HCT116 (cell line): ENCODE results near the gene MARCKS.

Source experiments
- CTCF ChIP-seq, 3 experiments: fragments of 200-600 bp in 1 of 3; sonication (generic) in 1 of 3; IDR thresholded peaks in 2 of 3; conservative IDR thresholded peaks in 1 of 3; 2 replicates each; pipeline ENCODE4 v1.5.1; 2012 to 2017; ENCODE audit warnings: low read depth in 2 of 3, low read length in 2 of 3, antibody characterized with exemption in 1 of 3, borderline replicate concordance in 1 of 3, control low read depth in 1 of 3, mild to moderate bottlenecking in 1 of 3, mixed read lengths in 1 of 3, mixed run types in 1 of 3, moderate library complexity in 1 of 3; ENCODE audit not compliant: insufficient read depth in 1 of 3
- EGR1 ChIP-seq: IDR thresholded peaks from 2 replicates; pipeline ENCODE4 v1.6.1; 2012; ENCODE audit warnings: low read depth
- EZH2phosphoT487 ChIP-seq: fragments of 200-600 bp; IDR thresholded peaks from 2 replicates; pipeline ENCODE4 v1.6.1; 2018; ENCODE audit warnings: antibody characterized with exemption, borderline replicate concordance
- JUND ChIP-seq: IDR thresholded peaks from 2 replicates; pipeline ENCODE4 v1.6.1; 2012
- MAX ChIP-seq: IDR thresholded peaks from 2 replicates; pipeline ENCODE4 v1.6.1; 2012
- POLR2A ChIP-seq: IDR thresholded peaks from 2 replicates; pipeline ENCODE4 v1.7.0; 2011; ENCODE audit warnings: borderline replicate concordance; ENCODE audit not compliant: insufficient read depth, insufficient read length; ENCODE audit errors: extremely low read depth
- POLR2AphosphoS5 ChIP-seq: IDR thresholded peaks from 2 replicates; pipeline ENCODE4 v1.6.1; 2011; ENCODE audit warnings: mild to moderate bottlenecking, low read depth, low read length, moderate library complexity
- RAD21 ChIP-seq: IDR thresholded peaks from 2 replicates; pipeline ENCODE4 v1.6.1; 2012; ENCODE audit warnings: low read depth, mild to moderate bottlenecking
- SP1 ChIP-seq: IDR thresholded peaks from 2 replicates; pipeline ENCODE4 v1.6.1; 2012; ENCODE audit warnings: low read depth
- ZBTB33 ChIP-seq: IDR thresholded peaks from 2 replicates; pipeline ENCODE4 v1.6.1; 2011; ENCODE audit warnings: mild to moderate bottlenecking, low read length, moderate library complexity; ENCODE audit not compliant: insufficient replicate concordance; ENCODE audit errors: extremely low read depth
- ZNF274 ChIP-seq: fragments of 200-500 bp; sonication (Bioruptor generic); IDR thresholded peaks from 2 replicates; pipeline ENCODE4 v1.6.1; 2014; ENCODE audit warnings: mild to moderate bottlenecking, low read depth, low read length, inconsistent platforms

GRCh38 chr6:113884011-113884410 is 26.9 kb downstream of the MARCKS start:
- TF ChIP-seq POLR2A (no peak), CTCF (IDR thresholded peaks at IDR 0.05 in 2 of 3, conservative IDR thresholded peaks at IDR 0.05 in 1 of 3; ENCODE audit: borderline replicate concordance in 1 of 3, insufficient read depth in 1 of 3, low read depth in 2 of 3, low read length in 2 of 3) (no peak), SP1 (no peak), EZH2phosphoT487 (no peak), POLR2AphosphoS5 (no peak), ZNF274 (no peak), MAX (no peak), RAD21 (no peak), ZBTB33 (no peak), JUND (no peak), EGR1 (no peak)
